ENCODE results near the gene TRIP6.

The TRIP6 gene

DNA sequence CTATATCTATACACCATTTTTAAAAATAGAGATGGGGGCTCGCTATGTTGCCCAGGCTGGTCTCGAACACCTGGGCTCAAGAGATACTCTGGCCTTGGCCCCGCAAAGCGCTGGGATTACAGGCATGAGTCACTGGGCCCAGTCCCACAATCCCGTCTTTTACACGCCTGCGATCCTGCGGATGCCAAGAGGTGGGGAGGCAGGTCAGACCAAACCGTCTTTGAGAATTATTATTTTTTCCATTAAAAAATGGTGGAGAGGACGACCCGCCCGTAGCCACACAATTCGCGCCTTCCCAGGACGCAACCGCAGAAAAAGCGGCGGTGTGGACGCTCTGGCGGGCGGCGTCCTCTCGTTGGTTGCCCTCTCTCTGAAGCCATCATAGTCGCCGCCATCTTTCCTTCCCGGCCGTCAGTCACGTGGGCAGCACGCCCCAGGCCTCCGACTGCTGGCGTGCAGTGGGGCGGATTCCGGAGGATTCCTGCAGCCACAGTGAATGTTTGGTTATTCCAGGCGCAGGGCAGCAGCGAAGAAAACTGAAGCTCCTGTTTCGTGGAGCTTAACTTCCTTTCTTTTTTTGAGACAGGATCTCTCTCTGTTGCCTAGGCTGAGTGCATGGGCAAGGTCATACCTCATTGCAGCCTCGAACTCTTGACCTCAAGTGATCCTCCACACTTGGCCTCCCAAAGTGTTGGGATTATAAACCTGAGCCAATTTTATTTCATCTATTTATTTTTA, 29.9 kb upstream of the TRIP6 start (continued):
- TF ChIP-seq, protein P1, sequence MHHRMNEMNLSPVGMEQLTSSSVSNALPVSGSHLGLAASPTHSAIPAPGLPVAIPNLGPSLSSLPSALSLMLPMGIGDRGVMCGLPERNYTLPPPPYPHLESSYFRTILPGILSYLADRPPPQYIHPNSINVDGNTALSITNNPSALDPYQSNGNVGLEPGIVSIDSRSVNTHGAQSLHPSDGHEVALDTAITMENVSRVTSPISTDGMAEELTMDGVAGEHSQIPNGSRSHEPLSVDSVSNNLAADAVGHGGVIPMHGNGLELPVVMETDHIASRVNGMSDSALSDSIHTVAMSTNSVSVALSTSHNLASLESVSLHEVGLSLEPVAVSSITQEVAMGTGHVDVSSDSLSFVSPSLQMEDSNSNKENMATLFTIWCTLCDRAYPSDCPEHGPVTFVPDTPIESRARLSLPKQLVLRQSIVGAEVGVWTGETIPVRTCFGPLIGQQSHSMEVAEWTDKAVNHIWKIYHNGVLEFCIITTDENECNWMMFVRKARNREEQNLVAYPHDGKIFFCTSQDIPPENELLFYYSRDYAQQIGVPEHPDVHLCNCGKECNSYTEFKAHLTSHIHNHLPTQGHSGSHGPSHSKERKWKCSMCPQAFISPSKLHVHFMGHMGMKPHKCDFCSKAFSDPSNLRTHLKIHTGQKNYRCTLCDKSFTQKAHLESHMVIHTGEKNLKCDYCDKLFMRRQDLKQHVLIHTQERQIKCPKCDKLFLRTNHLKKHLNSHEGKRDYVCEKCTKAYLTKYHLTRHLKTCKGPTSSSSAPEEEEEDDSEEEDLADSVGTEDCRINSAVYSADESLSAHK (tag by site-specific recombination; IDR thresholded peaks at IDR 0.05): peak; percentile 52; the same call in 1 of the 2 replicates
- TF ChIP-seq ZNF76 (tag by site-specific recombination; IDR thresholded peaks at IDR 0.05; ENCODE audit: borderline replicate concordance, low read depth) (peak; percentile 97), KLF8 (tag by site-specific recombination; IDR thresholded peaks at IDR 0.05) (peak; percentile 97), MYNN (tag by site-specific recombination; IDR thresholded peaks at IDR 0.05; ENCODE audit: borderline replicate concordance) (peak; percentile 49; the same call in 1 of the 2 replicates), ZNF624 (tag by site-specific recombination; IDR thresholded peaks at IDR 0.05) (no peak), YY2 (tag by site-specific recombination; IDR thresholded peaks at IDR 0.05) (peak; percentile 100), ZNF670 (tag by site-specific recombination; IDR thresholded peaks at IDR 0.05; ENCODE audit: low read depth) (no peak), ZBTB21 (tag by site-specific recombination; IDR thresholded peaks at IDR 0.05) (peak; percentile 71), HOXC10 (CRISPR knock-in tag; IDR thresholded peaks at IDR 0.05) (no peak), SP3 (tag by site-specific recombination; IDR thresholded peaks at IDR 0.05) (peak; percentile 92), ZNF501 (tag by site-specific recombination; IDR thresholded peaks at IDR 0.05) (peak; percentile 98), YY1 (tag by site-specific recombination; IDR thresholded peaks at IDR 0.05) (peak; percentile 99), ZEB2 (tag by site-specific recombination; IDR thresholded peaks at IDR 0.05) (peak; percentile 89), ZNF202 (tag by site-specific recombination; IDR thresholded peaks at IDR 0.05; ENCODE audit: borderline replicate concordance) (no peak), ZNF600 (tag by site-specific recombination; IDR thresholded peaks at IDR 0.05) (peak; percentile 52), ZNF561 (tag by site-specific recombination; IDR thresholded peaks at IDR 0.05; ENCODE audit: borderline replicate concordance) (peak; percentile 93; the same call in 1 of the 2 replicates), KLF16 (tag by site-specific recombination; IDR thresholded peaks at IDR 0.05) (peak; percentile 95)
- TF ChIP-seq, protein P2, sequence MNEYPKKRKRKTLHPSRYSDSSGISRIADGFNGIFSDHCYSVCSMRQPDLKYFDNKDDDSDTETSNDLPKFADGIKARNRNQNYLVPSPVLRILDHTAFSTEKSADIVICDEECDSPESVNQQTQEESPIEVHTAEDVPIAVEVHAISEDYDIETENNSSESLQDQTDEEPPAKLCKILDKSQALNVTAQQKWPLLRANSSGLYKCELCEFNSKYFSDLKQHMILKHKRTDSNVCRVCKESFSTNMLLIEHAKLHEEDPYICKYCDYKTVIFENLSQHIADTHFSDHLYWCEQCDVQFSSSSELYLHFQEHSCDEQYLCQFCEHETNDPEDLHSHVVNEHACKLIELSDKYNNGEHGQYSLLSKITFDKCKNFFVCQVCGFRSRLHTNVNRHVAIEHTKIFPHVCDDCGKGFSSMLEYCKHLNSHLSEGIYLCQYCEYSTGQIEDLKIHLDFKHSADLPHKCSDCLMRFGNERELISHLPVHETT (tag by site-specific recombination; IDR thresholded peaks at IDR 0.05): peak; percentile 94
- TF ChIP-seq, protein P3, sequence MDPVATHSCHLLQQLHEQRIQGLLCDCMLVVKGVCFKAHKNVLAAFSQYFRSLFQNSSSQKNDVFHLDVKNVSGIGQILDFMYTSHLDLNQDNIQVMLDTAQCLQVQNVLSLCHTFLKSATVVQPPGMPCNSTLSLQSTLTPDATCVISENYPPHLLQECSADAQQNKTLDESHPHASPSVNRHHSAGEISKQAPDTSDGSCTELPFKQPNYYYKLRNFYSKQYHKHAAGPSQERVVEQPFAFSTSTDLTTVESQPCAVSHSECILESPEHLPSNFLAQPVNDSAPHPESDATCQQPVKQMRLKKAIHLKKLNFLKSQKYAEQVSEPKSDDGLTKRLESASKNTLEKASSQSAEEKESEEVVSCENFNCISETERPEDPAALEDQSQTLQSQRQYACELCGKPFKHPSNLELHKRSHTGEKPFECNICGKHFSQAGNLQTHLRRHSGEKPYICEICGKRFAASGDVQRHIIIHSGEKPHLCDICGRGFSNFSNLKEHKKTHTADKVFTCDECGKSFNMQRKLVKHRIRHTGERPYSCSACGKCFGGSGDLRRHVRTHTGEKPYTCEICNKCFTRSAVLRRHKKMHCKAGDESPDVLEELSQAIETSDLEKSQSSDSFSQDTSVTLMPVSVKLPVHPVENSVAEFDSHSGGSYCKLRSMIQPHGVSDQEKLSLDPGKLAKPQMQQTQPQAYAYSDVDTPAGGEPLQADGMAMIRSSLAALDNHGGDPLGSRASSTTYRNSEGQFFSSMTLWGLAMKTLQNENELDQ (tag by site-specific recombination; IDR thresholded peaks at IDR 0.05; ENCODE audit: low read depth): no peak
- TF ChIP-seq, protein P4, sequence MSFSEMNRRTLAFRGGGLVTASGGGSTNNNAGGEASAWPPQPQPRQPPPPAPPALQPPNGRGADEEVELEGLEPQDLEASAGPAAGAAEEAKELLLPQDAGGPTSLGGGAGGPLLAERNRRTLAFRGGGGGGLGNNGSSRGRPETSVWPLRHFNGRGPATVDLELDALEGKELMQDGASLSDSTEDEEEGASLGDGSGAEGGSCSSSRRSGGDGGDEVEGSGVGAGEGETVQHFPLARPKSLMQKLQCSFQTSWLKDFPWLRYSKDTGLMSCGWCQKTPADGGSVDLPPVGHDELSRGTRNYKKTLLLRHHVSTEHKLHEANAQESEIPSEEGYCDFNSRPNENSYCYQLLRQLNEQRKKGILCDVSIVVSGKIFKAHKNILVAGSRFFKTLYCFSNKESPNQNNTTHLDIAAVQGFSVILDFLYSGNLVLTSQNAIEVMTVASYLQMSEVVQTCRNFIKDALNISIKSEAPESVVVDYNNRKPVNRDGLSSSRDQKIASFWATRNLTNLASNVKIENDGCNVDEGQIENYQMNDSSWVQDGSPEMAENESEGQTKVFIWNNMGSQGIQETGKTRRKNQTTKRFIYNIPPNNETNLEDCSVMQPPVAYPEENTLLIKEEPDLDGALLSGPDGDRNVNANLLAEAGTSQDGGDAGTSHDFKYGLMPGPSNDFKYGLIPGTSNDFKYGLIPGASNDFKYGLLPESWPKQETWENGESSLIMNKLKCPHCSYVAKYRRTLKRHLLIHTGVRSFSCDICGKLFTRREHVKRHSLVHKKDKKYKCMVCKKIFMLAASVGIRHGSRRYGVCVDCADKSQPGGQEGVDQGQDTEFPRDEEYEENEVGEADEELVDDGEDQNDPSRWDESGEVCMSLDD (tag by site-specific recombination; IDR thresholded peaks at IDR 0.05): peak; percentile 64; the same call in 1 of the 2 replicates
- TF ChIP-seq, protein P5, sequence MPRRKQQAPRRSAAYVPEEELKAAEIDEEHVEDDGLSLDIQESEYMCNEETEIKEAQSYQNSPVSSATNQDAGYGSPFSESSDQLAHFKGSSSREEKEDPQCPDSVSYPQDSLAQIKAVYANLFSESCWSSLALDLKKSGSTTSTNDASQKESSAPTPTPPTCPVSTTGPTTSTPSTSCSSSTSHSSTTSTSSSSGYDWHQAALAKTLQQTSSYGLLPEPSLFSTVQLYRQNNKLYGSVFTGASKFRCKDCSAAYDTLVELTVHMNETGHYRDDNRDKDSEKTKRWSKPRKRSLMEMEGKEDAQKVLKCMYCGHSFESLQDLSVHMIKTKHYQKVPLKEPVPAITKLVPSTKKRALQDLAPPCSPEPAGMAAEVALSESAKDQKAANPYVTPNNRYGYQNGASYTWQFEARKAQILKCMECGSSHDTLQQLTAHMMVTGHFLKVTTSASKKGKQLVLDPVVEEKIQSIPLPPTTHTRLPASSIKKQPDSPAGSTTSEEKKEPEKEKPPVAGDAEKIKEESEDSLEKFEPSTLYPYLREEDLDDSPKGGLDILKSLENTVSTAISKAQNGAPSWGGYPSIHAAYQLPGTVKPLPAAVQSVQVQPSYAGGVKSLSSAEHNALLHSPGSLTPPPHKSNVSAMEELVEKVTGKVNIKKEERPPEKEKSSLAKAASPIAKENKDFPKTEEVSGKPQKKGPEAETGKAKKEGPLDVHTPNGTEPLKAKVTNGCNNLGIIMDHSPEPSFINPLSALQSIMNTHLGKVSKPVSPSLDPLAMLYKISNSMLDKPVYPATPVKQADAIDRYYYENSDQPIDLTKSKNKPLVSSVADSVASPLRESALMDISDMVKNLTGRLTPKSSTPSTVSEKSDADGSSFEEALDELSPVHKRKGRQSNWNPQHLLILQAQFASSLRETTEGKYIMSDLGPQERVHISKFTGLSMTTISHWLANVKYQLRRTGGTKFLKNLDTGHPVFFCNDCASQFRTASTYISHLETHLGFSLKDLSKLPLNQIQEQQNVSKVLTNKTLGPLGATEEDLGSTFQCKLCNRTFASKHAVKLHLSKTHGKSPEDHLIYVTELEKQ (tag by site-specific recombination; IDR thresholded peaks at IDR 0.05; ENCODE audit: borderline replicate concordance): no peak; the same call in 1 of the 2 replicates
- TF ChIP-seq, protein P6, sequence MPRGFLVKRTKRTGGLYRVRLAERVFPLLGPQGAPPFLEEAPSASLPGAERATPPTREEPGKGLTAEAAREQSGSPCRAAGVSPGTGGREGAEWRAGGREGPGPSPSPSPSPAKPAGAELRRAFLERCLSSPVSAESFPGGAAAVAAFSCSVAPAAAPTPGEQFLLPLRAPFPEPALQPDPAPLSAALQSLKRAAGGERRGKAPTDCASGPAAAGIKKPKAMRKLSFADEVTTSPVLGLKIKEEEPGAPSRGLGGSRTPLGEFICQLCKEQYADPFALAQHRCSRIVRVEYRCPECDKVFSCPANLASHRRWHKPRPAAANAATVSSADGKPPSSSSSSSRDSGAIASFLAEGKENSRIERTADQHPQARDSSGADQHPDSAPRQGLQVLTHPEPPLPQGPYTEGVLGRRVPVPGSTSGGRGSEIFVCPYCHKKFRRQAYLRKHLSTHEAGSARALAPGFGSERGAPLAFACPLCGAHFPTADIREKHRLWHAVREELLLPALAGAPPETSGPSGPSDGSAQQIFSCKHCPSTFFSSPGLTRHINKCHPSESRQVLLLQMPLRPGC (tag by site-specific recombination; IDR thresholded peaks at IDR 0.05): peak; percentile 95
- TF ChIP-seq, protein P7, sequence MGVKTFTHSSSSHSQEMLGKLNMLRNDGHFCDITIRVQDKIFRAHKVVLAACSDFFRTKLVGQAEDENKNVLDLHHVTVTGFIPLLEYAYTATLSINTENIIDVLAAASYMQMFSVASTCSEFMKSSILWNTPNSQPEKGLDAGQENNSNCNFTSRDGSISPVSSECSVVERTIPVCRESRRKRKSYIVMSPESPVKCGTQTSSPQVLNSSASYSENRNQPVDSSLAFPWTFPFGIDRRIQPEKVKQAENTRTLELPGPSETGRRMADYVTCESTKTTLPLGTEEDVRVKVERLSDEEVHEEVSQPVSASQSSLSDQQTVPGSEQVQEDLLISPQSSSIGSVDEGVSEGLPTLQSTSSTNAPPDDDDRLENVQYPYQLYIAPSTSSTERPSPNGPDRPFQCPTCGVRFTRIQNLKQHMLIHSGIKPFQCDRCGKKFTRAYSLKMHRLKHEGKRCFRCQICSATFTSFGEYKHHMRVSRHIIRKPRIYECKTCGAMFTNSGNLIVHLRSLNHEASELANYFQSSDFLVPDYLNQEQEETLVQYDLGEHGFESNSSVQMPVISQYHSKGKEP (tag by site-specific recombination; IDR thresholded peaks at IDR 0.05): peak; percentile 41; the same call in 1 of the 2 replicates
